Suprapubic skin (tissue), 4 donors: Measurements from ENCODE around the gene ZBTB2. TPM values are rescaled to one million over a fixed set of nuclear protein-coding genes. Genes with fewer than 3 reads are reported as not detected.
"Not testable (repeated sequence)": the region's sequence is repeated elsewhere in the genome, so short reads cannot be mapped to it uniquely, and the experiment has no call there.

ENCODE experiments used
- DNase-seq, 2 donors: peaks; one replicate each; pipeline ENCODE4 v3.0.0-alpha.2; 2019; ENCODE audit warnings: low spot score in 2 of 2
- H3K27ac ChIP-seq: fragments of 200-600 bp; sonication (generic); one replicate; pipeline ENCODE4 v1.5.1; 2019
- H3K27me3 ChIP-seq: fragments of 200-600 bp; sonication (generic); one replicate; pipeline ENCODE4 v1.5.1; 2019
- H3K36me3 ChIP-seq: fragments of 200-600 bp; sonication (generic); one replicate; pipeline ENCODE4 v1.5.1; 2019
- H3K4me1 ChIP-seq: fragments of 200-600 bp; sonication (generic); one replicate; pipeline ENCODE4 v1.5.1; 2019
- H3K4me3 ChIP-seq: fragments of 200-600 bp; sonication (generic); one replicate; pipeline ENCODE4 v1.5.1; 2019; ENCODE audit warnings: mild to moderate bottlenecking
- H3K9me3 ChIP-seq: fragments of 200-600 bp; sonication (generic); one replicate; pipeline ENCODE4 v1.5.1; 2019
- EP300 ChIP-seq: sonication (generic); formaldehyde crosslinking; IDR thresholded peaks from one replicate; pipeline ENCODE4 v1.6.1; 2017; ENCODE audit warnings: antibody characterized with exemption
- POLR2A ChIP-seq, 2 donors: fragments of 450-650 bp; IDR thresholded peaks; one replicate each; pipeline ENCODE4 v1.6.1; 2017; ENCODE audit warnings: antibody characterized with exemption in 2 of 2, mild to moderate bottlenecking in 2 of 2, moderate library complexity in 2 of 2
- POLR2AphosphoS5 ChIP-seq, 3 donors: sonication (generic); formaldehyde crosslinking; IDR thresholded peaks; one replicate each; pipeline ENCODE4 v1.6.1; 2017; ENCODE audit warnings: antibody characterized with exemption in 3 of 3
- WGBS: methylation state at CpG from one replicate; pipeline ENCODE4 v1.1.5; 2018; 5-methylcytosine and 5-hydroxymethylcytosine counted together
- total RNA-seq, 4 donors: library from RNA; depleted of rRNA; stranded (reverse); fragments of >200 nt; gene quantifications; one replicate each; pipeline ENCODE4 v1.1.0, GENCODE V29; 2016
- TF ChIP-seq, protein P1 (sequence below), 2 donors: fragments of 200-600 bp in 1 of 2; fragments of 450-650 bp in 1 of 2; sonication (generic) in 1 of 2; IDR thresholded peaks; one replicate each; pipeline ENCODE4 v1.5.1; 2016 to 2019; ENCODE audit warnings: antibody characterized with exemption in 2 of 2, mild to moderate bottlenecking in 1 of 2, moderate library complexity in 1 of 2

Gene ZBTB2
- total RNA-seq, 4 donors from 2014 or later, result 9.5 to 17.5 (median 13.0) TPM

DNA sequence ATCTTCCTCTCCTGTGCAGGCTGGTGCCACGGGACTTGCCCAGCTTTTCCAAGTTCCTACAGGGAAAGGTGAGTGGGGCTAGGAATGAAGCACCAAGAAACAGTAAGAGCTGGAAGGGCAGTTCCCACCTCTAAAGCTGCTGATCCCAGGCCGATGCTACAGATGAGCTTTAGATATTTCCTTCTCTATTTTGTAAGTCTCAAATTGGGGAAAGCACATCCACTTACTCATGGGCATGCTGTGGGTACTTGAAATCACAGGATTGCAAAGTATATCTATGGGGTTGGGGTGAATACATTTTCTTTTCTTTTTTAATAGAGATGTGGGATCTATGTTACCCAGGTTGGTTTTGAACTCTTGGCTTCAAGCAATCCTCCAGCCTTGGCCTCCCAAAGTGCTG lies 3.1 kb downstream of the ZBTB2 start:
- no peak for DNase-seq
- Histone ChIP-seq H3K36me3 (no peaks in the 10 kb centered on the region), H3K4me3 (no peak overlapping the region), H3K27ac (no peak overlapping the region), H3K27me3 (no peaks in the 10 kb centered on the region), H3K4me1 (peaks cover 31% of the 10 kb centered on the region), H3K9me3 (no peaks in the 10 kb centered on the region)
- 85% methylated on average over 2 of the region's 2 CpGs for WGBS
- TF ChIP-seq, protein P1, sequence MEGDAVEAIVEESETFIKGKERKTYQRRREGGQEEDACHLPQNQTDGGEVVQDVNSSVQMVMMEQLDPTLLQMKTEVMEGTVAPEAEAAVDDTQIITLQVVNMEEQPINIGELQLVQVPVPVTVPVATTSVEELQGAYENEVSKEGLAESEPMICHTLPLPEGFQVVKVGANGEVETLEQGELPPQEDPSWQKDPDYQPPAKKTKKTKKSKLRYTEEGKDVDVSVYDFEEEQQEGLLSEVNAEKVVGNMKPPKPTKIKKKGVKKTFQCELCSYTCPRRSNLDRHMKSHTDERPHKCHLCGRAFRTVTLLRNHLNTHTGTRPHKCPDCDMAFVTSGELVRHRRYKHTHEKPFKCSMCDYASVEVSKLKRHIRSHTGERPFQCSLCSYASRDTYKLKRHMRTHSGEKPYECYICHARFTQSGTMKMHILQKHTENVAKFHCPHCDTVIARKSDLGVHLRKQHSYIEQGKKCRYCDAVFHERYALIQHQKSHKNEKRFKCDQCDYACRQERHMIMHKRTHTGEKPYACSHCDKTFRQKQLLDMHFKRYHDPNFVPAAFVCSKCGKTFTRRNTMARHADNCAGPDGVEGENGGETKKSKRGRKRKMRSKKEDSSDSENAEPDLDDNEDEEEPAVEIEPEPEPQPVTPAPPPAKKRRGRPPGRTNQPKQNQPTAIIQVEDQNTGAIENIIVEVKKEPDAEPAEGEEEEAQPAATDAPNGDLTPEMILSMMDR (IDR thresholded peaks at IDR 0.05), result no peak
- TF ChIP-seq EP300, result no peak
- no peak for TF ChIP-seq POLR2A (IDR thresholded peaks at IDR 0.05)
- no peak for TF ChIP-seq POLR2AphosphoS5 (IDR thresholded peaks at IDR 0.05)

DNA sequence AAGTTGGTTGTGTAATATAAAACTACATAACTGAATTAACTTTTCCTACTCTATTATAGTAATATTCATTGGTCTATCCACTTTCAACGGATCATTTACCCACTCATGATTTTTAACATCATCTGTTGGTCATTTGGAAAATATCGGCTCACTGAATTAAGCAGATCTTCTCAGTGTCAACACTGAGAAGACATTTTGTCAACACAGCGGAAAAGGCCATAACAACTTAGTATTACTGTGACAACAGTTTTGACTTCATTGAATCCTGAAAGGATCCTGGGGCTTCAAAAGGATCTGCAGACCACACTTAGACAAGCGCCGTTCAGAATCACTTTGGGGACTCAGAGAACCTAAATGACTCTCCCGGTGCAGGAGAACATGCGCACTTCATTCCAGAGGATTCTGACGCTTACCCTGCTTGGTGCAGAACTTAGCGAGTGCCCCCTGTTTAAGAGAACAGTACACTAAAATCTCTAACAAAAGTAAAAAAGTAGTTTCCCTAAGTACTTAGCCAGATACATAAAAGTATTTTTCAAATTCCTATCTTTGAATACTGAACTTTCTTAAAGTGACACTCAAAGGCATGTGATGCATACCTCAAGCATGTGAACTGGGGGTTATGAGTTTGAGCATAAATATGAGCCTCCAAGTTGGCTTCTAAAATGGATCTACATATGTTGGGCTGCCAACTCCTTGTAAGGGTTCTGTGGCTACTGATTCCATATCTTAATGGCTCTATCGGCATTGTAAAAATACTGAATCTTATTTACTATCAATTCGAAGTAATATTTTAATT lies 4.0 kb downstream of the ZBTB2 start:
- 88% methylated on average over 11 of the region's 11 CpGs for WGBS
- Histone ChIP-seq H3K27me3 (no peaks in the 10 kb centered on the region), H3K36me3 (no peaks in the 10 kb centered on the region), H3K4me1 (peaks cover 22% of the 10 kb centered on the region), H3K9me3 (no peaks in the 10 kb centered on the region), H3K4me3 (no peak overlapping the region), H3K27ac (no peak overlapping the region)
- DNase-seq, result no peak
- TF ChIP-seq POLR2AphosphoS5 (IDR thresholded peaks at IDR 0.05) (no peak), POLR2A (IDR thresholded peaks at IDR 0.05) (no peak), EP300 (no peak)
- TF ChIP-seq, protein P1 (IDR thresholded peaks at IDR 0.05), result no peak

DNA sequence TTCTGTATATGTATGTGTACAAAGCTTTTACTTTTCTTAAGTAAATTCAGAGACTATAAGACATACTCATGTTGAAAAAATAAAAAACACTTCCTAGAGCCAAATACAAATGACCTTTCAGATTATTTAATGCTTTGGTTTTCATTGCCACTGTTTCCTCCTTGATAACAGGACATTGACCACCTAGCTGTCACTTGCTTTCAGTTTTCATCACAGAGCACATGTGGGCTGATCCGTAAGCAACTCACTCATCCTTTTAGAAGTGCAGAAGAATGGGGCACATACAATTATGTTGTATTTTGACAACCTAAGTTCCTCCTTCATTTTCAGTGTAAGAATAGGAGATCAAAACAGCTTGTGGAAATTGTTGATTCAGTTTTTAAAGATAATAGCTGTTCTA lies 6.2 kb downstream of the ZBTB2 start:
- no peaks in the 10 kb centered on the region for H3K27me3 ChIP-seq
- no peak overlapping the region for H3K27ac ChIP-seq

DNA sequence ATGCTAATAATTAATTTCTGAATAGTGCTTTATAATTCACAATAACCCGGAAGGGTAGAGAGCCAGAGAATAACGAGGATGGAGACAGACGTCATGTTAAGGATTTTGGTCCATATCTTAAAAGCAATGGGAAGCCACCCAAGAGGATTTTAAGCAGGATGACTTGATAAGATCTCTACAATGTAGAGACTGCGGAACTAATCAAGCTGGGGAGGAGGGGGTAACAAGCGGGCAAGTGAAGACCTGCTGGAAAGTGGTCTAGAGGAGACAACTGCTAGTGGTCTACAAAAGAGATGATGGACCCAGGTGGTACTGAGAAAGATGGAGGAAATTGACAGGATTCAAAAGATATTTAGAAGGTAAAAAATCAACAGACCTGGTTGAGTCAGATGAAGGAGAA lies 7.2 kb downstream of the ZBTB2 start:
- H3K4me1 ChIP-seq, result peaks cover 23% of the 10 kb centered on the region
- H3K36me3 ChIP-seq, result no peaks in the 10 kb centered on the region
- H3K9me3 ChIP-seq, result no peaks in the 10 kb centered on the region
- no peaks in the 10 kb centered on the region for H3K27me3 ChIP-seq
- H3K27ac ChIP-seq, result no peak overlapping the region
- H3K4me3 ChIP-seq, result no peak overlapping the region
- no peak for TF ChIP-seq POLR2AphosphoS5 (IDR thresholded peaks at IDR 0.05)
- TF ChIP-seq EP300, result no peak
- no peak for TF ChIP-seq POLR2A (IDR thresholded peaks at IDR 0.05)
- TF ChIP-seq, protein P1 (IDR thresholded peaks at IDR 0.05), result no peak
- 71% methylated on average over 5 of the region's 5 CpGs for WGBS
- DNase-seq, result no peak

More for the DNA sequence above, 6.2 kb downstream of the ZBTB2 start:
- no peaks in the 10 kb centered on the region for H3K9me3 ChIP-seq
- DNase-seq, result no peak
- WGBS, result 71% methylated on average over 1 of the region's 1 CpG
- no peak overlapping the region for H3K4me3 ChIP-seq
- TF ChIP-seq POLR2AphosphoS5 (IDR thresholded peaks at IDR 0.05) (no peak), EP300 (no peak), POLR2A (IDR thresholded peaks at IDR 0.05) (no peak)
- TF ChIP-seq, protein P1 (IDR thresholded peaks at IDR 0.05), result no peak
- no peaks in the 10 kb centered on the region for H3K36me3 ChIP-seq
- peaks cover 24% of the 10 kb centered on the region for H3K4me1 ChIP-seq

DNA sequence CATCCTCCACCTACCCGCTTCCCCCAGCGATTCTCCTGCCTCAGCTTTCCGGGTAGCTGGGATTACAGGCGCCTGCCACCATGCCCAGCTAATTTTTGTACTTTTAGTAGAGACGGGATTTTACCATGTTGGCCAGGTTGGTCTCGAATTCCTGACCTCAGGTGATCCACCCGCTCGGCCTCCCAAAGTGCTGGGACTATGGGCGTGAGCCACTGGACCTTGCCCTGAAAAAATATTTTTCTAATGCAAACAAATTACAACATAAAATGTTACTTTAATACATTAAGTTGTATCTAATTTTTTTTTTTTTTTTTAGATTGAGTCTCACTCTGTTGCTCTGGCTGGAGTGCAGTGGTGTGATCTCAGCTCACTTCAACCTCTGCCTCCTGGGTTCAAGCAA lies 8.7 kb downstream of the ZBTB2 start:
- not testable (repeated sequence) for H3K27me3 ChIP-seq, H3K27ac ChIP-seq, DNase-seq, H3K36me3 ChIP-seq, H3K4me3 ChIP-seq, H3K9me3 ChIP-seq
- WGBS, result 94% methylated on average over 9 of the region's 9 CpGs
- H3K4me1 ChIP-seq, result peaks cover 11% of the 10 kb centered on the region
